Activated naive CD8-positive, alpha-beta T cell treated with anti-CD3 and anti-CD28 coated beads, Interleukin-2, amount 10 ng/mL, durations not matched to agents 7 days and 5 days (primary cell): ENCODE data around the gene RALGAPA2. TPM values are rescaled to one million over a fixed set of nuclear protein-coding genes. Genes with fewer than 3 reads are reported as not detected.

Source experiments
- ATAC-seq: fragments of 150-1000 bp; cut with Tn5 transposase; one replicate; pipeline ENCODE4 v1.10.0; 2021; ENCODE audit warnings: low read depth, moderate library complexity
- POLR2A ChIA-PET: fragments of 350-600 bp; sonication (Branson Sonifier 250); formaldehyde crosslinking; loops from one replicate; lab custom pipeline; 2021; ENCODE audit warnings: antibody characterized with exemption; lab: Charles Lee
- DNase-seq: peaks from one replicate; pipeline ENCODE4 v3.0.0; 2021
- H3K27ac Mint-ChIP-seq: one replicate; pipeline ENCODE4 v1.8.0; 2022; ENCODE audit warnings: mild to moderate bottlenecking, mixed read lengths
- H3K27me3 Mint-ChIP-seq: one replicate; pipeline ENCODE4 v1.8.0; 2022; ENCODE audit warnings: mild to moderate bottlenecking, moderate library complexity, mixed read lengths
- H3K36me3 Mint-ChIP-seq: one replicate; pipeline ENCODE4 v1.8.0; 2021; ENCODE audit warnings: mild to moderate bottlenecking, mixed read lengths
- H3K4me1 Mint-ChIP-seq: one replicate; pipeline ENCODE4 v1.8.0; 2021; ENCODE audit warnings: mixed read lengths
- H3K4me3 Mint-ChIP-seq: one replicate; pipeline ENCODE4 v1.8.0; 2022; ENCODE audit warnings: mild to moderate bottlenecking, moderate library complexity, mixed read lengths
- H3K9me3 Mint-ChIP-seq: one replicate; pipeline ENCODE4 v1.8.0; 2021; ENCODE audit warnings: mixed read lengths
- total RNA-seq, 2 experiments: library from RNA; stranded (reverse); gene quantifications; one replicate each; pipeline ENCODE4 v1.2.3, GENCODE V29; 2021

RALGAPA2 gene
- total RNA-seq, 2 experiments from 2014 or later, result 25.1 to 28.6 TPM

GRCh38 chr20:20737158-20737557 is 24.7 kb upstream of the RALGAPA2 start:
- peaks cover 16% of the 10 kb centered on the region for H3K4me1 Mint-ChIP-seq
- H3K27me3 Mint-ChIP-seq, result no peaks in the 10 kb centered on the region
- H3K27ac Mint-ChIP-seq, result no peak overlapping the region
- ATAC-seq, result no peak
- POLR2A ChIA-PET, result no interaction called here
- no peak overlapping the region for H3K4me3 Mint-ChIP-seq
- H3K36me3 Mint-ChIP-seq, result no peaks in the 10 kb centered on the region
- no peak for DNase-seq
- H3K9me3 Mint-ChIP-seq, result no peaks in the 10 kb centered on the region

- Mint-ChIP-seq H3K36me3 (no peaks in the 10 kb centered on the region), H3K4me3 (no peak overlapping the region), H3K4me1 (peaks cover 16% of the 10 kb centered on the region), H3K27me3 (no peaks in the 10 kb centered on the region), H3K9me3 (no peaks in the 10 kb centered on the region), H3K27ac (no peak overlapping the region)
- POLR2A ChIA-PET, result no interaction called here
- DNase-seq (no peak), ATAC-seq (no peak)
Observed at GRCh38 chr20:20736303-20736702, 23.9 kb upstream of the RALGAPA2 start.

- DNase-seq, result no peak
- peaks cover 16% of the 10 kb centered on the region for H3K4me1 Mint-ChIP-seq
Observed at GRCh38 chr20:20734475-20734948, 22.1 kb upstream of the RALGAPA2 start.

GRCh38 chr20:20733943-20734342 is 21.5 kb upstream of the RALGAPA2 start:
- H3K4me1 Mint-ChIP-seq, result peaks cover 16% of the 10 kb centered on the region
- no peak for ATAC-seq

More at GRCh38 chr20:20734475-20734948, 22.1 kb upstream of the RALGAPA2 start:
- ATAC-seq, result peak; percentile 63
- Mint-ChIP-seq H3K4me3 (no peak overlapping the region), H3K36me3 (no peaks in the 10 kb centered on the region), H3K9me3 (no peaks in the 10 kb centered on the region), H3K27ac (peak overlapping the region; percentile 19), H3K27me3 (no peaks in the 10 kb centered on the region)
- POLR2A ChIA-PET, result no interaction called here

GRCh38 chr20:20732641-20733040 is 20.2 kb upstream of the RALGAPA2 start:
- H3K4me1 Mint-ChIP-seq, result peaks cover 16% of the 10 kb centered on the region
- no peak overlapping the region for H3K27ac Mint-ChIP-seq
- H3K9me3 Mint-ChIP-seq, result no peaks in the 10 kb centered on the region
- POLR2A ChIA-PET, result interaction anchor here (0.5 kb wide), 1 partner anchor 86 kb away, joined by 4 read pairs; no protein-coding TSS in a partner anchor
- no peak overlapping the region for H3K4me3 Mint-ChIP-seq
- ATAC-seq (no peak), DNase-seq (no peak)
- no peaks in the 10 kb centered on the region for H3K27me3 Mint-ChIP-seq
- no peaks in the 10 kb centered on the region for H3K36me3 Mint-ChIP-seq

More at GRCh38 chr20:20733943-20734342, 21.5 kb upstream of the RALGAPA2 start:
- H3K4me3 Mint-ChIP-seq, result peak overlapping the region; percentile 10
- peak overlapping the region; percentile 19 for H3K27ac Mint-ChIP-seq
- no peak for DNase-seq
- POLR2A ChIA-PET, result no interaction called here
- H3K9me3 Mint-ChIP-seq, result no peaks in the 10 kb centered on the region
- H3K27me3 Mint-ChIP-seq, result no peaks in the 10 kb centered on the region
- H3K36me3 Mint-ChIP-seq, result no peaks in the 10 kb centered on the region

- Mint-ChIP-seq H3K27ac (no peak overlapping the region), H3K4me1 (peaks cover 12% of the 10 kb centered on the region), H3K27me3 (no peaks in the 10 kb centered on the region), H3K9me3 (no peaks in the 10 kb centered on the region), H3K4me3 (no peak overlapping the region), H3K36me3 (no peaks in the 10 kb centered on the region)
- POLR2A ChIA-PET, result no interaction called here
- ATAC-seq, result no peak
- no peak for DNase-seq
Observed at GRCh38 chr20:20731945-20732296, 19.5 kb upstream of the RALGAPA2 start.

GRCh38 chr20:20731000-20731944 is 18.8 kb upstream of the RALGAPA2 start:
- H3K4me3 Mint-ChIP-seq, result no peak overlapping the region
- no peaks in the 10 kb centered on the region for H3K9me3 Mint-ChIP-seq
- no peaks in the 10 kb centered on the region for H3K36me3 Mint-ChIP-seq
- ATAC-seq (no peak), DNase-seq (no peak)
- peaks cover 11% of the 10 kb centered on the region for H3K4me1 Mint-ChIP-seq
- no peaks in the 10 kb centered on the region for H3K27me3 Mint-ChIP-seq
- POLR2A ChIA-PET, result no interaction called here
- no peak overlapping the region for H3K27ac Mint-ChIP-seq

- H3K9me3 Mint-ChIP-seq, result no peaks in the 10 kb centered on the region
- H3K4me3 Mint-ChIP-seq, result no peak overlapping the region
- H3K27ac Mint-ChIP-seq, result no peak overlapping the region
- POLR2A ChIA-PET, result no interaction called here
- no peak for DNase-seq
- no peaks in the 10 kb centered on the region for H3K36me3 Mint-ChIP-seq
- no peak for ATAC-seq
- H3K27me3 Mint-ChIP-seq, result peaks cover 2% of the 10 kb centered on the region
- peaks cover 8% of the 10 kb centered on the region for H3K4me1 Mint-ChIP-seq
Observed at GRCh38 chr20:20729563-20729962, 17.1 kb upstream of the RALGAPA2 start.

GRCh38 chr20:20721489-20721888 is 9.0 kb upstream of the RALGAPA2 start:
- H3K9me3 Mint-ChIP-seq, result no peaks in the 10 kb centered on the region
- H3K27me3 Mint-ChIP-seq, result peaks cover 2% of the 10 kb centered on the region
- POLR2A ChIA-PET, result no interaction called here
- ATAC-seq (no peak), DNase-seq (no peak)
- no peak overlapping the region for H3K4me3 Mint-ChIP-seq
- H3K4me1 Mint-ChIP-seq, result no peaks in the 10 kb centered on the region
- no peak overlapping the region for H3K27ac Mint-ChIP-seq
- no peaks in the 10 kb centered on the region for H3K36me3 Mint-ChIP-seq

GRCh38 chr20:20720158-20720557 is 7.7 kb upstream of the RALGAPA2 start:
- H3K27ac Mint-ChIP-seq, result no peak overlapping the region
- no peaks in the 10 kb centered on the region for H3K4me1 Mint-ChIP-seq
- H3K9me3 Mint-ChIP-seq, result no peaks in the 10 kb centered on the region
- DNase-seq (no peak), ATAC-seq (no peak)
- H3K27me3 Mint-ChIP-seq, result peaks cover 7% of the 10 kb centered on the region
- POLR2A ChIA-PET, result no interaction called here
- no peaks in the 10 kb centered on the region for H3K36me3 Mint-ChIP-seq
- H3K4me3 Mint-ChIP-seq, result no peak overlapping the region

GRCh38 chr20:20719411-20719810 is 7.0 kb upstream of the RALGAPA2 start:
- POLR2A ChIA-PET, result no interaction called here
- ATAC-seq (no peak), DNase-seq (no peak)
- H3K36me3 Mint-ChIP-seq, result no peaks in the 10 kb centered on the region
- no peaks in the 10 kb centered on the region for H3K4me1 Mint-ChIP-seq
- H3K27ac Mint-ChIP-seq, result no peak overlapping the region
- no peaks in the 10 kb centered on the region for H3K9me3 Mint-ChIP-seq
- H3K4me3 Mint-ChIP-seq, result no peak overlapping the region
- peaks cover 5% of the 10 kb centered on the region for H3K27me3 Mint-ChIP-seq

GRCh38 chr20:20713244-20713765 is 861 bp upstream of the RALGAPA2 start:
- Mint-ChIP-seq H3K27me3 (peaks cover 5% of the 10 kb centered on the region), H3K9me3 (no peaks in the 10 kb centered on the region), H3K4me1 (peaks cover 19% of the 10 kb centered on the region), H3K4me3 (peak overlapping the region; percentile 91), H3K27ac (peak overlapping the region; percentile 92), H3K36me3 (peaks cover 9% of the 10 kb centered on the region)
- POLR2A ChIA-PET, result interaction anchor here (1.0 to 1.2 kb wide), 2 partner anchors 661 to 696 kb away, joined by 4 read pairs; partner anchors contain the start of genes CFAP61, CRNKL1 and NAA20
- no peak for ATAC-seq
- DNase-seq, result no peak

GRCh38 chr20:20712004-20712473 is 405 bp downstream of the RALGAPA2 start:
- Mint-ChIP-seq H3K27me3 (peaks cover 5% of the 10 kb centered on the region), H3K27ac (peak overlapping the region; percentile 92), H3K9me3 (no peaks in the 10 kb centered on the region), H3K36me3 (peaks cover 16% of the 10 kb centered on the region), H3K4me1 (peaks cover 19% of the 10 kb centered on the region), H3K4me3 (peak overlapping the region; percentile 91)
- DNase-seq, result no peak
- POLR2A ChIA-PET, result interaction anchor here (0.6 to 1.2 kb wide), 5 partner anchors 31 to 695 kb away, joined by 3 to 4 read pairs (median 3); partner anchors contain the start of genes CFAP61, CRNKL1 and NAA20
- ATAC-seq, result no peak
